Fibroblast of the aortic adventitia (primary cell): Measurements from ENCODE around the gene ELF5. TPM values are rescaled to one million over a fixed set of nuclear protein-coding genes. Genes with fewer than 3 reads are reported as not detected.

Experiments
- DNase-seq: peaks from one replicate; pipeline ENCODE4 v3.0.0-alpha.2; 2010; ENCODE audit warnings: low read depth
- H3K4me3 ChIP-seq: 2 replicates; pipeline ENCODE4 v1.5.1; 2011; ENCODE audit warnings: low read depth, mild to moderate bottlenecking, control low read depth, low read length, moderate library complexity
- CTCF ChIP-seq: IDR thresholded peaks from 2 replicates; pipeline ENCODE4 v1.5.1; 2011; ENCODE audit warnings: mild to moderate bottlenecking, low read length, control low read depth, inconsistent platforms; ENCODE audit not compliant: insufficient read depth
- total RNA-seq: library from RNA; depleted of rRNA; stranded (reverse); fragments of >200 nt; gene quantifications from 2 replicates; pipeline ENCODE4 v1.2.3, GENCODE V29; 2012; ENCODE audit warnings: low replicate concordance

Gene ELF5
- total RNA-seq: not detected in 2 replicates

GRCh38 chr11:34513682-34514449 is at the start of gene ELF5:
Gene ELF5 (minus strand): TSS chr11:34513794. CDS start chr11:34505749, 8,045 bp downstream.
- no peak within 1 kb of the TSS for H3K4me3 ChIP-seq
- no peak for DNase-seq
- no peak for TF ChIP-seq CTCF

DNA sequence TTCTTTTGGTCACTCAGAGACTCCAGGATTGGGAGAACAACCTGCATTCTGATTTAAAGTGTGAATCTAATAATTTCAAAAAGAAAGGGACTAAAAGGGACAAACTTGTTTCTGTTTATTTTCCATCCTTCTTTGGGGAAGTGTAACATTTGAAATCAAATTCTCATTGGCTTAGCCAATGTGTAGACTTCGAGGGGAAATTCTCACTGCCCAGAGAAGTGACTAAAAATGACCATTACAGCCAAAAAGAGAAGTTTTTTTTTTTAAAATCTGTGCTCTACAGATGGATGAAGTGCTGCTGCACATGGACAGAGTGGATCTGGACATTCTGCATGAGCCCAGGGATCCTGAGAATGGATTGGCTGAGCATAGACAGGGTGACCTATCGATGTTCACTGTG is 49.4 kb upstream of the ELF5 start:
- TF ChIP-seq CTCF: no peak
- no peak overlapping the region for H3K4me3 ChIP-seq
- DNase-seq: no peak

DNA sequence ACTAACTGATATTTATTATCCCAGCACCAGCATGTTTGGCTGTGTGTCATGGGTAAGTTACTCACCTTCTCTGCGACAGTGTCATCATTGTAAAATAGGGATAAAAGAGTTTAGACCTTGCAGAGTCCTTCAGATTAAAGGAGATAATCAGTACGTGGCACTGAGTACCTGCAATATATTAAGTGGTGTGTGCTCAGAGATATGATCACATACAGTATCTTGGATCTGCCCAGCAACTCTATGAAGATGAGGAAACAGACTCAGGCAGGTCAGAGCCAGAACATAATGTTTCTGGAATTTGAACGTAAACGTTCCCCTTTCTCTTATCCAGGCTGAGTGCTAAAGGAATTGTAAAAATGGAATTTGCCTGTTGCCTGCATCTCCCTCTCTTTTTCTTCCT is 46.9 kb upstream of the ELF5 start:
- no peak for DNase-seq
- no peak overlapping the region for H3K4me3 ChIP-seq
- TF ChIP-seq CTCF: no peak

DNA sequence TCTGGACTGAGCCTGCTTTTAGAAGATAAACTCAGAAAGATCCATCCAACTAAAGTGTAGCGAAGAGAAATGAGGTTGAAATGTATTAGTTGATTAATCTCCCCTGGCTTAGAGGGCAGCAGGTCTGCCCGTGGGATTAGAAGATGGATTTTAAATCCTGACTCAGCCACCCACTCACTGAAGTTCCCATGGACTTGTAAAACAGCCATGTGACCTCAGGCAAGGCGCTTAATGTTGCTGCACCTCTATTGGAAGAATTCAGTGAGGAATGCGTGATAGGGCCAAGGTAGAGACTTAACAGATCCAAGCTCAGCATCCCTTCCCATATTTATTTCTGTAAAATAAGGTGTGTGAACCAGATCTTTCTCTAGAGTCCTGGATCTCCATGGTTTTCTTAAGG is 45.1 kb upstream of the ELF5 start:
- no peak for TF ChIP-seq CTCF
- H3K4me3 ChIP-seq: no peak overlapping the region
- DNase-seq: no peak

DNA sequence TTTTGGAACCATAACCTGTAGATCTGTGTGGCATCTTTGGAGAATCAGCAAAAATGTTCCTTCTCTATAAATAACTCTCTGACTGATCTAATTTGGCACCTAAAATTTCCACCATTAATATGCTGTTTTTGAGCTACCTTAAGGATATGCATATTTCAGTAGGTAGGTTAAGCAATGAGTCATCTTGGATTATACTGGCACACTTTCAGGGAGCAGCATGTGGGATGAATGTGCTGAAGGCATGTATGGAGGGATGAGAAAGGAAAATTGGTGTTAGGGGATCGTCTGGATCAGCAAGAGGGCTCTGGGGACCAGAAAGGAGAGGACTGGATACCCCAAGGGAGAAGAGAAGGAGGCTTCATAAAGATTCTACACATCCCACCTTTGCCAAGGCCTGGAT is 44.6 kb upstream of the ELF5 start:
- no peak for TF ChIP-seq CTCF

GRCh38 chr11:34552270-34552669 is 38.7 kb upstream of the ELF5 start:
- no peak for TF ChIP-seq CTCF
- DNase-seq: no peak
- no peak overlapping the region for H3K4me3 ChIP-seq

More for the DNA sequence above, 44.6 kb upstream of the ELF5 start:
- H3K4me3 ChIP-seq: no peak overlapping the region
- no peak for DNase-seq

DNA sequence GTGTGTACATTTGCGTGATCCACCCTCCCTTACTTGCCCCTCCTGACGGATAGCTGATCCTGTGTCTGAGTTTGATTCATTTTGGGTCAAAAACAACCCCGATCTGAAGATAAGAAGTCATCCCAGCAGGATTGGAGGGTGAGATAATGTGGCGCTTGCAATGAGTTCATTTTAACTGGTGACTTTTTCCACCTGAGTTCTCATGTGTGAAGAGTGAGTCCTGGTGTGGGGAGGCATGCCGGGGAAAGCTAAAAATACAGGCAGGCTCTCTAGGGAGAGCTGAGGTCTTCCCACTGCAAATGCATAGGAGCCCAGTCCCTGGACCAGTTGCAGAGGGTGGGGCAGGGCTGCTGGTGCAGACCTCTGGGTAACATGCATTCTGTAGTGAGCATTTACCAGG is 35.7 kb upstream of the ELF5 start:
- no peak for TF ChIP-seq CTCF
- DNase-seq: no peak
- no peak overlapping the region for H3K4me3 ChIP-seq
